Uterus (tissue), 4 donors: ENCODE measurements around the gene ABCA9. TPM values are rescaled to one million over a fixed set of nuclear protein-coding genes. Genes with fewer than 3 reads are reported as not detected.
"Not testable (repeated sequence)": the region's sequence is repeated elsewhere in the genome, so short reads cannot be mapped to it uniquely, and the experiment has no call there.

Source experiments
- DNase-seq, 2 donors: peaks; one replicate each; pipeline ENCODE4 v3.0.0-alpha.2; 2019 to 2020
- H3K27ac ChIP-seq, 2 donors: fragments of 200-600 bp; sonication (generic); 1 replicate in 1 of 2; 2 replicates in 1 of 2; pipeline ENCODE4 v1.5.1; 2016 to 2018
- H3K27me3 ChIP-seq, 2 donors: fragments of 200-600 bp; sonication (generic); one replicate each; pipeline ENCODE4 v1.5.1; 2018 to 2019; ENCODE audit warnings: control low read depth in 1 of 2
- H3K36me3 ChIP-seq, 2 donors: fragments of 200-600 bp; sonication (generic); one replicate each; pipeline ENCODE4 v1.5.1; 2019; ENCODE audit warnings: control low read depth in 1 of 2
- H3K4me1 ChIP-seq, 2 donors: fragments of 200-600 bp; sonication (generic); one replicate each; pipeline ENCODE4 v1.5.1; 2018 to 2019; ENCODE audit warnings: control low read depth in 1 of 2
- H3K4me3 ChIP-seq, 2 donors: fragments of 200-600 bp; sonication (generic); 1 replicate in 1 of 2; 2 replicates in 1 of 2; pipeline ENCODE4 v1.5.1; 2018 to 2019; ENCODE audit warnings: mild to moderate bottlenecking in 1 of 2
- H3K9me3 ChIP-seq, 2 donors: fragments of 200-600 bp; sonication (generic); one replicate each; pipeline ENCODE4 v1.5.1; 2019; ENCODE audit warnings: control low read depth in 1 of 2
- CTCF ChIP-seq, 4 experiments: fragments of 200-600 bp in 2 of 4; fragments of 450-650 bp in 2 of 4; sonication (generic) in 2 of 4; IDR thresholded peaks; one replicate each; pipeline ENCODE4 v1.5.1; 2016 to 2019; ENCODE audit warnings: antibody characterized with exemption in 4 of 4, mild to moderate bottlenecking in 2 of 4, moderate library complexity in 1 of 4
- POLR2A ChIP-seq, 2 donors: fragments of 450-650 bp; IDR thresholded peaks; one replicate each; pipeline ENCODE4 v1.6.1; 2016; ENCODE audit warnings: antibody characterized with exemption in 2 of 2, mild to moderate bottlenecking in 1 of 2, moderate library complexity in 1 of 2
- intact Hi-C: fragments of 100-400 bp; cut with DNase I; formaldehyde crosslinking; loops from one replicate; pipeline ENCODE4 v1.15.1; 2023; ENCODE audit warnings: low total_unique reads
- total RNA-seq, 4 donors: library from RNA; depleted of rRNA in 3 of 4; stranded (reverse); fragments of >200 nt in 3 of 4; gene quantifications; one replicate each; pipeline versions ENCODE4 v1.1.0 to v1.2.4, GENCODE V29; 2014 to 2023
- donor health status: DM: yes; HTN: yes; CAD: no.

Gene ABCA9
- total RNA-seq, 4 donors from 2014 or later = 8.2 to 32.1 (median 18.4) TPM

- Histone ChIP-seq H3K4me1 (no peaks in the 10 kb centered on the region), H3K4me3 (no peak overlapping the region), H3K36me3 (no peaks in the 10 kb centered on the region), H3K9me3 (no peaks in the 10 kb centered on the region), H3K27me3 (no peaks in the 10 kb centered on the region), H3K27ac (no peak overlapping the region)
- intact Hi-C loops = no loop called here
- TF ChIP-seq POLR2A (IDR thresholded peaks at IDR 0.05) (no peak), CTCF (IDR thresholded peaks at IDR 0.05) (no peak)
- DNase-seq = no peak
Measured at GRCh38 chr17:68969101-68969500, 91.6 kb downstream of the ABCA9 start.

- intact Hi-C loops = no loop called here
- Histone ChIP-seq H3K27ac (no peak overlapping the region), H3K9me3 (no peaks in the 10 kb centered on the region), H3K4me3 (no peak overlapping the region), H3K4me1 (no peaks in the 10 kb centered on the region), H3K27me3 (no peaks in the 10 kb centered on the region), H3K36me3 (no peaks in the 10 kb centered on the region)
- no peak for TF ChIP-seq POLR2A (IDR thresholded peaks at IDR 0.05)
- no peak for TF ChIP-seq CTCF (IDR thresholded peaks at IDR 0.05)
- DNase-seq = no peak
Measured at GRCh38 chr17:68963958-68964357, 96.8 kb downstream of the ABCA9 start.

- Histone ChIP-seq H3K27ac (no peak overlapping the region), H3K4me3 (no peak overlapping the region), H3K27me3 (no peaks in the 10 kb centered on the region), H3K36me3 (no peaks in the 10 kb centered on the region), H3K9me3 (no peaks in the 10 kb centered on the region), H3K4me1 (no peaks in the 10 kb centered on the region)
- TF ChIP-seq POLR2A (IDR thresholded peaks at IDR 0.05) = no peak
- no peak for TF ChIP-seq CTCF (IDR thresholded peaks at IDR 0.05)
- intact Hi-C loops = no loop called here
- DNase-seq = no peak
Measured at GRCh38 chr17:68961214-68961882, 99.4 kb downstream of the ABCA9 start.

GRCh38 chr17:68959117-68959516 is 101.6 kb downstream of the ABCA9 start:
- H3K27me3 ChIP-seq, H3K36me3 ChIP-seq, H3K4me3 ChIP-seq, DNase-seq, H3K9me3 ChIP-seq, H3K4me1 ChIP-seq, intact Hi-C loops, H3K27ac ChIP-seq: not testable (repeated sequence)

- TF ChIP-seq POLR2A (IDR thresholded peaks at IDR 0.05) (no peak), CTCF (IDR thresholded peaks at IDR 0.05) (no peak)
- Histone ChIP-seq H3K4me3 (no peak overlapping the region), H3K27ac (no peak overlapping the region), H3K27me3 (no peaks in the 10 kb centered on the region), H3K9me3 (no peaks in the 10 kb centered on the region), H3K4me1 (no peaks in the 10 kb centered on the region), H3K36me3 (no peaks in the 10 kb centered on the region)
- no peak for DNase-seq
- intact Hi-C loops = no loop called here
Measured at GRCh38 chr17:68957944-68958343, 102.8 kb downstream of the ABCA9 start.
